Brain microvascular endothelial cell (primary cell): ENCODE measurements around the gene PEF1.

ENCODE experiments used
- DNase-seq: peaks from one replicate; pipeline ENCODE4 v3.0.0-alpha.2; 2020
- H3K27ac ChIP-seq: fragments of 250-450 bp; sonication (Bioruptor Pico); 2 replicates; pipeline ENCODE4 v1.5.1; 2020; ENCODE audit warnings: mild to moderate bottlenecking, moderate library complexity
- H3K27me3 ChIP-seq: fragments of 250-450 bp; sonication (Bioruptor Pico); replicated peaks from 2 replicates; pipeline ENCODE4 v1.5.1; 2020; ENCODE audit warnings: mild to moderate bottlenecking
- H3K36me3 ChIP-seq: fragments of 250-450 bp; sonication (Bioruptor Pico); replicated peaks from 2 replicates; pipeline ENCODE4 v1.5.1; 2020; ENCODE audit warnings: mild to moderate bottlenecking
- H3K4me3 ChIP-seq: 2 replicates; pipeline ENCODE4 v1.5.1; 2011; ENCODE audit warnings: low read depth, mild to moderate bottlenecking, control low read depth, low read length, moderate library complexity
- in situ Hi-C: cut with HindIII; loops from 2 replicates; pipeline ENCODE4 v1.10.0; 2017; ENCODE audit warnings: low sequenced_read_pairs, low pct_ligation_motif_present
- TF ChIP-seq, protein P1 (sequence below): IDR thresholded peaks from 2 replicates; pipeline ENCODE4 v1.5.1; 2011; ENCODE audit warnings: low read depth, mild to moderate bottlenecking, moderate library complexity, low read length, control low read depth, inconsistent platforms; ENCODE audit errors: missing control alignments

Gene PEF1

DNA sequence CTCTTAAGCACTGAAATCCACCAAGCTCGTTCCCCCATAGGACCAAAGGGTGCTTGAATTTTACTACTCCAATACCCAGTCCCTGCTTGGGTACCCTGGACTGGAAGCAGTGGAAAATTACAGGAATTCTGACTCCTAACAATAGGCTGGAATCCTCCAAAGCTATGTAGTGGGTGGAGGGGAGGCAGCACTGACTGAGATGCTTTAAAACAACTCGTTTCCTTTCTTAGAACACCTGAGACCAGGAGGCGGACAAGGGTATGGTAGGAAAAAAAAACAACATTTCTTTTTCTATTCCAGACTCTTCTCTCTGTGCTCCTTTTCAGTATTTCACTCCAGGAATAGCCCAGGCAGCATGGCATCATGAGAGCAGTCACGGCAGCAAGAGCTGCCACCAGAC, 2.3 kb downstream of the PEF1 start:
- no peak for DNase-seq
- Histone ChIP-seq H3K36me3 (no peaks in the 10 kb centered on the region), H3K4me3 (no peak overlapping the region), H3K27me3 (no peaks in the 10 kb centered on the region), H3K27ac (no peak overlapping the region)
- TF ChIP-seq, protein P1, sequence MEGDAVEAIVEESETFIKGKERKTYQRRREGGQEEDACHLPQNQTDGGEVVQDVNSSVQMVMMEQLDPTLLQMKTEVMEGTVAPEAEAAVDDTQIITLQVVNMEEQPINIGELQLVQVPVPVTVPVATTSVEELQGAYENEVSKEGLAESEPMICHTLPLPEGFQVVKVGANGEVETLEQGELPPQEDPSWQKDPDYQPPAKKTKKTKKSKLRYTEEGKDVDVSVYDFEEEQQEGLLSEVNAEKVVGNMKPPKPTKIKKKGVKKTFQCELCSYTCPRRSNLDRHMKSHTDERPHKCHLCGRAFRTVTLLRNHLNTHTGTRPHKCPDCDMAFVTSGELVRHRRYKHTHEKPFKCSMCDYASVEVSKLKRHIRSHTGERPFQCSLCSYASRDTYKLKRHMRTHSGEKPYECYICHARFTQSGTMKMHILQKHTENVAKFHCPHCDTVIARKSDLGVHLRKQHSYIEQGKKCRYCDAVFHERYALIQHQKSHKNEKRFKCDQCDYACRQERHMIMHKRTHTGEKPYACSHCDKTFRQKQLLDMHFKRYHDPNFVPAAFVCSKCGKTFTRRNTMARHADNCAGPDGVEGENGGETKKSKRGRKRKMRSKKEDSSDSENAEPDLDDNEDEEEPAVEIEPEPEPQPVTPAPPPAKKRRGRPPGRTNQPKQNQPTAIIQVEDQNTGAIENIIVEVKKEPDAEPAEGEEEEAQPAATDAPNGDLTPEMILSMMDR = no peak
- in situ Hi-C loops = no loop called here

DNA sequence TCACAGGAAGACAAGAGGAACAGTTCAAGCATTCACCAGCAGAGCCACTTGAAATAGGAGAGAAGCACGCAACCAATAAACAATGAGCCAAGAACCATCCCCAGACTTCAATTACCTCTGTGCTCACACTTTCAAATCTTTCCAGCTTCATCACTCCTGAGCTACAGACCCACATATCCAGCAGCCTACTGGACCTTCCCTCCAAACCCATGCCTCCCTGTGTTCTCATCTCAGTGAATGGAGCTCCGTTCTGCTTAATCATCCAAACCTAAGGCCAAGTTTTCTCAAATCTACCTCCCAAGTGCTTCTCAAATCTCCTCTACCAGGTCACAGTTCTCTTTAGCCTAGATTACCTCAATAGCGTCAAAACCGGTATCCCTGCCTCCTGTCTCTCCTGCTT, 3.7 kb downstream of the PEF1 start:
- no peaks in the 10 kb centered on the region for H3K36me3 ChIP-seq
- no peak overlapping the region for H3K27ac ChIP-seq
- no peaks in the 10 kb centered on the region for H3K27me3 ChIP-seq

GRCh38 chr1:31640179-31640578, 4.5 kb downstream of the PEF1 start:
- DNase-seq = no peak
- H3K27ac ChIP-seq = no peak overlapping the region
- in situ Hi-C loops = no loop called here
- TF ChIP-seq, protein P1 = no peak
- no peaks in the 10 kb centered on the region for H3K36me3 ChIP-seq
- H3K27me3 ChIP-seq = no peaks in the 10 kb centered on the region
- H3K4me3 ChIP-seq = no peak overlapping the region

More for the DNA sequence above, 3.7 kb downstream of the PEF1 start:
- no peak for DNase-seq
- TF ChIP-seq, protein P1 = no peak
- H3K4me3 ChIP-seq = no peak overlapping the region
- in situ Hi-C loops = no loop called here

- H3K4me3 ChIP-seq = no peak overlapping the region
- peak overlapping the region; percentile 40 for H3K27ac ChIP-seq
- no peaks in the 10 kb centered on the region for H3K27me3 ChIP-seq
- peaks cover 4% of the 10 kb centered on the region for H3K36me3 ChIP-seq
- in situ Hi-C loops = no loop called here
- peak; percentile 47 for DNase-seq
- TF ChIP-seq, protein P1 = no peak
Observed at GRCh38 chr1:31639543-31639942, 5.1 kb downstream of the PEF1 start.

- TF ChIP-seq, protein P1 = no peak
- no peaks in the 10 kb centered on the region for H3K27me3 ChIP-seq
- in situ Hi-C loops = no loop called here
- peaks cover 11% of the 10 kb centered on the region for H3K36me3 ChIP-seq
- no peak for DNase-seq
- no peak overlapping the region for H3K27ac ChIP-seq
- no peak overlapping the region for H3K4me3 ChIP-seq
Observed at GRCh38 chr1:31637915-31638673, 6.6 kb downstream of the PEF1 start.

- Histone ChIP-seq H3K27me3 (no peaks in the 10 kb centered on the region), H3K36me3 (peaks cover 39% of the 10 kb centered on the region), H3K27ac (no peak overlapping the region), H3K4me3 (no peak overlapping the region)
- peak; percentile 38 for DNase-seq
- in situ Hi-C loops = no loop called here
- TF ChIP-seq, protein P1 = peak; percentile 77
Observed at GRCh38 chr1:31633117-31633516, 11.6 kb downstream of the PEF1 start.
